H1 (cell line): ENCODE measurements around the gene ANKRD36C. TPM values are rescaled to one million over a fixed set of nuclear protein-coding genes. Genes with fewer than 3 reads are reported as not detected.
"Not testable (repeated sequence)": the region's sequence is repeated elsewhere in the genome, so short reads cannot be mapped to it uniquely, and the experiment has no call there.

Experiments
- CTCF ChIA-PET: fragments of 300-600 bp; sonication (Branson Sonifier 250); formaldehyde crosslinking; loops from one replicate; lab custom pipeline; 2021; ENCODE audit not compliant: partially characterized antibody; lab: Charles Lee
- POLR2A ChIA-PET: fragments of 300-600 bp; sonication (Branson Sonifier 250); formaldehyde crosslinking; loops from one replicate; lab custom pipeline; 2021; ENCODE audit warnings: inconsistent platforms; ENCODE audit not compliant: partially characterized antibody; lab: Charles Lee
- DNase-seq, 2 experiments: peaks; one replicate each; pipeline versions ENCODE4 v3.0.0 to v3.0.0-alpha.2; 2010 to 2022; ENCODE audit warnings: low spot score in 2 of 2, low read depth in 1 of 2, mixed read lengths in 1 of 2
- FAIRE-seq: peaks from 2 replicates; lab custom pipeline; 2011; peaks lifted over from hg19 to GRCh38; lab: Jason Lieb, UNC
- H2AFZ ChIP-seq: 2 replicates; pipeline ENCODE4 v1.8.1; 2012; ENCODE audit warnings: low read length, inconsistent platforms
- H2AK5ac ChIP-seq: 2 replicates; pipeline ENCODE4 v1.6.1; 2013; ENCODE audit warnings: low read depth, low read length
- H2BK120ac ChIP-seq: replicated peaks from 2 replicates; pipeline ENCODE3; 2013; ENCODE audit warnings: low read depth, low read length, inconsistent platforms
- H2BK12ac ChIP-seq: 2 replicates; pipeline ENCODE4 v1.6.1; 2013; ENCODE audit warnings: low read depth, low read length
- H2BK15ac ChIP-seq: 2 replicates; pipeline ENCODE4 v1.6.1; 2013; ENCODE audit warnings: low read length
- H2BK20ac ChIP-seq: 2 replicates; pipeline ENCODE4 v1.6.1; 2013; ENCODE audit warnings: low read length
- H2BK5ac ChIP-seq: 2 replicates; pipeline ENCODE4 v1.6.1; 2013; ENCODE audit warnings: low read depth, low read length
- H3K14ac ChIP-seq: 2 replicates; pipeline ENCODE4 v1.6.1; 2013; ENCODE audit warnings: inconsistent platforms; ENCODE audit not compliant: insufficient read length
- H3K18ac ChIP-seq: 2 replicates; pipeline ENCODE4 v1.6.1; 2013; ENCODE audit warnings: low read length; ENCODE audit errors: extremely low read depth
- H3K23ac ChIP-seq: 2 replicates; pipeline ENCODE4 v1.6.1; 2013; ENCODE audit warnings: inconsistent platforms; ENCODE audit not compliant: insufficient read length
- H3K23me2 ChIP-seq: 2 replicates; pipeline ENCODE4 v1.6.1; 2013; ENCODE audit warnings: low read depth, low read length
- H3K27ac ChIP-seq: 2 replicates; pipeline ENCODE4 v1.6.1; 2011; ENCODE audit warnings: low read depth, low read length, inconsistent platforms
- H3K27me3 ChIP-seq, 4 experiments: replicated peaks in 1 of 4; 1 replicate in 1 of 4; 2 replicates in 3 of 4; pipeline versions ENCODE4 v1.6.1 to v1.8.1; 2011 to 2013; ENCODE audit warnings: low read length in 3 of 4, mild to moderate bottlenecking in 3 of 4, inconsistent platforms in 2 of 4, mixed read lengths in 2 of 4, moderate library complexity in 1 of 4; ENCODE audit not compliant: control insufficient read depth in 3 of 4, insufficient read depth in 3 of 4; ENCODE audit errors: extremely low read depth in 1 of 4
- H3K36me3 ChIP-seq, 4 experiments: 2 replicates each; pipeline versions ENCODE4 v1.6.1 to v1.8.1; 2011 to 2013; ENCODE audit warnings: mild to moderate bottlenecking in 4 of 4, low read length in 3 of 4, moderate library complexity in 2 of 4, control low read depth in 1 of 4, inconsistent platforms in 1 of 4; ENCODE audit not compliant: insufficient read depth in 4 of 4, control insufficient read depth in 2 of 4
- H3K4ac ChIP-seq: replicated peaks from 2 replicates; pipeline ENCODE3; 2013; ENCODE audit warnings: low read length, low read depth, mixed read lengths, inconsistent platforms; ENCODE audit not compliant: insufficient read length
- H3K4me1 ChIP-seq, 4 experiments: replicated peaks in 1 of 4; 1 replicate in 1 of 4; 2 replicates in 3 of 4; pipeline versions ENCODE4 v1.6.1 to v1.8.1; 2011 to 2013; ENCODE audit warnings: low read length in 3 of 4, inconsistent platforms in 2 of 4, mixed read lengths in 1 of 4; ENCODE audit not compliant: insufficient read depth in 4 of 4, control insufficient read depth in 3 of 4
- H3K4me2 ChIP-seq, 2 experiments: 2 replicates each; pipeline versions ENCODE4 v1.6.1 to v1.8.1; 2011 to 2013; ENCODE audit warnings: low read depth in 2 of 2, low read length in 2 of 2, control low read depth in 1 of 2, inconsistent platforms in 1 of 2, mild to moderate bottlenecking in 1 of 2; ENCODE audit not compliant: insufficient read depth in 1 of 2
- H3K4me3 ChIP-seq, 4 experiments: fragments of 200-600, 300-600 bp in 1 of 4; sonication (generic), shearing (Covaris generic), sonication (Bioruptor Twin) in 1 of 4; 2 replicates each; pipeline versions ENCODE4 v1.5.1 to v1.8.1; 2011 to 2016; ENCODE audit warnings: low read length in 4 of 4, low read depth in 3 of 4, control low read depth in 2 of 4, inconsistent platforms in 2 of 4, mild to moderate bottlenecking in 2 of 4, mixed read lengths in 1 of 4, moderate library complexity in 1 of 4; ENCODE audit not compliant: insufficient read depth in 2 of 4; ENCODE audit errors: extremely low read depth in 1 of 4
- H3K56ac ChIP-seq: replicated peaks from 2 replicates; pipeline ENCODE3; 2013; ENCODE audit warnings: low read depth, mild to moderate bottlenecking, mixed read lengths, low read length, inconsistent platforms; ENCODE audit not compliant: insufficient read length
- H3K79me1 ChIP-seq: 2 replicates; pipeline ENCODE4 v1.6.1; 2013; ENCODE audit warnings: low read depth, low read length, control low read depth
- H3K79me2 ChIP-seq, 2 experiments: 2 replicates each; pipeline versions ENCODE4 v1.6.1 to v1.8.1; 2012 to 2013; ENCODE audit warnings: low read length in 2 of 2, mild to moderate bottlenecking in 2 of 2, inconsistent platforms in 1 of 2; ENCODE audit not compliant: insufficient read depth in 2 of 2, control insufficient read depth in 1 of 2
- H3K9ac ChIP-seq, 4 experiments: replicated peaks in 1 of 4; 1 replicate in 1 of 4; 2 replicates in 3 of 4; pipeline versions ENCODE4 v1.6.1 to v1.8.1; 2011 to 2013; ENCODE audit warnings: low read depth in 3 of 4, low read length in 3 of 4, control low read depth in 2 of 4, mild to moderate bottlenecking in 2 of 4, moderate library complexity in 2 of 4, inconsistent platforms in 1 of 4; ENCODE audit errors: extremely low read depth in 1 of 4
- H3K9me3 ChIP-seq, 2 experiments: 2 replicates each; pipeline versions ENCODE4 v1.6.1 to v1.8.1; 2012 to 2013; ENCODE audit warnings: mild to moderate bottlenecking in 2 of 2, moderate library complexity in 2 of 2, control low read depth in 1 of 2, inconsistent platforms in 1 of 2, low read depth in 1 of 2, low read length in 1 of 2, mixed read lengths in 1 of 2; ENCODE audit not compliant: insufficient read depth in 2 of 2
- H4K20me1 ChIP-seq, 2 experiments: replicated peaks in 1 of 2; 2 replicates each; pipeline versions ENCODE3 to v1.8.1; 2011 to 2013; ENCODE audit warnings: inconsistent platforms in 2 of 2, low read length in 2 of 2, mild to moderate bottlenecking in 1 of 2; ENCODE audit not compliant: insufficient read depth in 2 of 2, control insufficient read depth in 1 of 2
- H4K5ac ChIP-seq: 2 replicates; pipeline ENCODE4 v1.6.1; 2013; ENCODE audit warnings: low read length, low read depth, mixed read lengths, inconsistent platforms; ENCODE audit not compliant: insufficient read length
- H4K8ac ChIP-seq: 2 replicates; pipeline ENCODE4 v1.8.0; 2013; ENCODE audit warnings: mild to moderate bottlenecking, moderate library complexity, low read length, inconsistent platforms; ENCODE audit not compliant: insufficient read depth; ENCODE audit errors: extremely low read depth
- H4K91ac ChIP-seq: replicated peaks from 2 replicates; pipeline ENCODE3; 2013; ENCODE audit warnings: low read length, mixed read lengths, inconsistent platforms; ENCODE audit not compliant: insufficient read length
- WGBS, 2 experiments: shearing (Covaris generic) in 1 of 2; methylation state at CpG; one replicate each; pipeline versions ENCODE4 v1.1.6 to v1.1.7; 2013 to 2015; ENCODE audit warnings: low lambda C conversion rate in 2 of 2, mixed read lengths in 2 of 2, inconsistent platforms in 1 of 2, low coverage in 1 of 2, missing lambda C conversion rate in 1 of 2; ENCODE audit not compliant: insufficient replicate concordance in 2 of 2, insufficient coverage in 1 of 2, insufficient read length in 1 of 2; ENCODE audit errors: extremely low coverage in 1 of 2, missing lambda C conversion rate in 1 of 2; 5-methylcytosine and 5-hydroxymethylcytosine counted together
- polyA plus RNA-seq, 7 experiments: library from polyadenylated mRNA; depleted of rRNA in 3 of 7; stranded (reverse) in 5 of 7; unstranded in 2 of 7; fragments of >200 nt in 5 of 7; fragments of 200-250 nt in 2 of 7; gene quantifications; 1 replicate in 5 of 7; 2 replicates in 1 of 7; 4 replicates in 1 of 7; pipeline versions ENCODE4 v1.2.1 to v1.2.3, GENCODE V29; 2011 to 2013; ENCODE audit warnings: missing spikeins in 2 of 7, mixed read lengths in 2 of 7
- total RNA-seq: library from RNA; stranded (reverse); fragmentation: NEBNext Ultra II Directional; extraction: Animal tissue kit (Norgen Biotek cat#: 25700); gene quantifications from 2 replicates; pipeline ENCODE4 v1.2.1, GENCODE V29; 2021

Gene ANKRD36C
- total and polyA plus RNA-seq, 2 of the 8 experiments (the other 6 are each of a cell fraction or from before 2014, with no cell fraction given), result 1.1 to 7.3 TPM

- H3K18ac ChIP-seq, H3K23ac ChIP-seq, H2BK15ac ChIP-seq, H2AK5ac ChIP-seq, POLR2A ChIA-PET, H2BK5ac ChIP-seq, H3K9ac ChIP-seq, H3K4me2 ChIP-seq, H2AFZ ChIP-seq, H2BK20ac ChIP-seq, H3K4me1 ChIP-seq, H3K14ac ChIP-seq, H2BK12ac ChIP-seq, H4K8ac ChIP-seq, H3K79me2 ChIP-seq, H4K20me1 ChIP-seq, H3K4ac ChIP-seq, H3K9me3 ChIP-seq, H3K79me1 ChIP-seq, H4K91ac ChIP-seq, H3K4me3 ChIP-seq, H3K56ac ChIP-seq, DNase-seq, H3K27ac ChIP-seq, H4K5ac ChIP-seq, H2BK120ac ChIP-seq, H3K27me3 ChIP-seq, H3K23me2 ChIP-seq, FAIRE-seq, H3K36me3 ChIP-seq: not testable (repeated sequence)
- CTCF ChIA-PET, result interaction anchor here (0.6 to 4.6 kb wide), 35 partner anchors 8 to 301 kb away, joined by 3 to 40 read pairs (median 5); partner anchors contain the start of genes ADRA2B and ASTL
- 91% methylated on average over 7 of the region's 7 CpGs; no CpG with 5 or more reads in 1 of the 2 experiments for WGBS, 2 experiments
Measured at GRCh38 chr2:96022126-96022525, 30.5 kb upstream of the ANKRD36C start.

GRCh38 chr2:96021142-96021541 lies 29.5 kb upstream of the ANKRD36C start:
- H2AK5ac ChIP-seq, H2AFZ ChIP-seq, H2BK20ac ChIP-seq, H3K27me3 ChIP-seq, H2BK120ac ChIP-seq, POLR2A ChIA-PET, H4K5ac ChIP-seq, H4K91ac ChIP-seq, H3K79me1 ChIP-seq, H3K4me2 ChIP-seq, H3K14ac ChIP-seq, H3K9me3 ChIP-seq, H3K56ac ChIP-seq, H3K18ac ChIP-seq, H3K9ac ChIP-seq, H3K23me2 ChIP-seq, DNase-seq, H3K23ac ChIP-seq, H3K4me3 ChIP-seq, H3K79me2 ChIP-seq, H4K20me1 ChIP-seq, H2BK15ac ChIP-seq, H2BK5ac ChIP-seq, H3K36me3 ChIP-seq, H4K8ac ChIP-seq, H3K27ac ChIP-seq, H3K4ac ChIP-seq, H2BK12ac ChIP-seq, FAIRE-seq, H3K4me1 ChIP-seq: not testable (repeated sequence)
- CTCF ChIA-PET, result interaction anchor here (4.6 kb wide), 1 partner anchor 153 kb away, joined by 40 read pairs; no protein-coding TSS in a partner anchor
- WGBS, 2 experiments, result 82% methylated on average over 4 of the region's 4 CpGs; no CpG with 5 or more reads in 1 of the 2 experiments
